OCI-LY3 (cell line): ENCODE data around the gene RETN.

ENCODE experiments used
- H2AFZ ChIP-seq: fragments of 200-600, 300-600 bp; shearing (Covaris generic); 2 replicates; pipeline ENCODE4 v1.6.0; 2014; ENCODE audit warnings: antibody characterized with exemption, low read depth, low read length
- H3K27ac ChIP-seq: fragments of 200-600, 300-600 bp; sonication (generic); 2 replicates; pipeline ENCODE4 v1.5.1; 2014; ENCODE audit warnings: mild to moderate bottlenecking, low read length, moderate library complexity, mixed read lengths
- H3K27me3 ChIP-seq: fragments of 200-600, 300-600 bp; sonication (generic); 2 replicates; pipeline ENCODE4 v1.6.1; 2014; ENCODE audit warnings: low read depth, low read length, mixed read lengths
- H3K36me3 ChIP-seq: fragments of 200-600, 300-600 bp; sonication (generic); replicated peaks from 2 replicates; pipeline ENCODE3; 2014; ENCODE audit warnings: low read depth, low read length, mixed read lengths
- H3K4me1 ChIP-seq: fragments of 300-600, 200-600 bp; sonication (generic); 2 replicates; pipeline ENCODE4 v1.6.1; 2014; ENCODE audit warnings: low read length, mixed read lengths
- H3K4me2 ChIP-seq: fragments of 200-600, 300-600 bp; sonication (generic); 2 replicates; pipeline ENCODE4 v1.6.1; 2014; ENCODE audit warnings: low read length, mixed read lengths
- H3K4me3 ChIP-seq: fragments of 300-600, 200-600 bp; sonication (generic); 2 replicates; pipeline ENCODE4 v1.5.1; 2014; ENCODE audit warnings: antibody characterized with exemption, mild to moderate bottlenecking, low read length, moderate library complexity
- H3K79me2 ChIP-seq: fragments of 300-600, 200-600 bp; shearing (Covaris generic); 2 replicates; pipeline ENCODE4 v1.6.1; 2014; ENCODE audit warnings: mild to moderate bottlenecking, low read length, mixed read lengths
- H3K9ac ChIP-seq: fragments of 300-600, 200-600 bp; shearing (Covaris generic); 2 replicates; pipeline ENCODE4 v1.6.0; 2014; ENCODE audit warnings: mild to moderate bottlenecking, low read length, moderate library complexity
- H3K9me3 ChIP-seq: fragments of 200-600, 300-600 bp; shearing (Covaris generic); 2 replicates; pipeline ENCODE4 v1.6.1; 2014; ENCODE audit warnings: low read length, mixed read lengths; ENCODE audit not compliant: insufficient read depth
- H4K20me1 ChIP-seq: fragments of 200-600, 300-600 bp; sonication (generic); 2 replicates; pipeline ENCODE4 v1.6.1; 2016; ENCODE audit warnings: low read length, mixed read lengths; ENCODE audit not compliant: insufficient read depth
- CTCF ChIP-seq: fragments of 200-600, 300-600 bp; sonication (generic); IDR thresholded peaks from 2 replicates; pipeline ENCODE4 v1.5.1; 2014; ENCODE audit warnings: antibody characterized with exemption, low read length, low read depth
- EZH2phosphoT487 ChIP-seq: fragments of 200-600 bp; shearing (Covaris generic); IDR thresholded peaks from 2 replicates; pipeline ENCODE4 v1.6.1; 2018; ENCODE audit warnings: antibody characterized with exemption, mixed run types, low read depth

Gene RETN

GRCh38 chr19:7674010-7675005 is 5.5 kb downstream of the RETN start:
- Histone ChIP-seq H3K36me3 (no peaks in the 10 kb centered on the region), H3K4me3 (no peak overlapping the region), H3K9me3 (no peaks in the 10 kb centered on the region), H3K27ac (no peak overlapping the region), H3K79me2 (no peaks in the 10 kb centered on the region), H3K27me3 (peaks cover 48% of the 10 kb centered on the region), H2AFZ (no peak overlapping the region), H3K9ac (no peak overlapping the region), H3K4me2 (0 out of 2 replicates have a peak overlapping the region, but pooled peaks have one; percentile 1), H4K20me1 (no peaks in the 10 kb centered on the region), H3K4me1 (peaks cover 5% of the 10 kb centered on the region)
- TF ChIP-seq CTCF (no peak), EZH2phosphoT487 (no peak)

- Histone ChIP-seq H2AFZ (no peak overlapping the region), H3K9me3 (no peaks in the 10 kb centered on the region), H3K27ac (no peak overlapping the region), H3K27me3 (peaks cover 45% of the 10 kb centered on the region), H3K4me2 (no peak overlapping the region), H3K9ac (no peak overlapping the region), H3K4me1 (peaks cover 19% of the 10 kb centered on the region), H3K36me3 (no peaks in the 10 kb centered on the region), H3K79me2 (peaks cover 6% of the 10 kb centered on the region), H3K4me3 (no peak overlapping the region), H4K20me1 (no peaks in the 10 kb centered on the region)
- TF ChIP-seq EZH2phosphoT487 (no peak), CTCF (no peak)
Observed at GRCh38 chr19:7676376-7676775, 7.5 kb downstream of the RETN start.

- H3K9ac ChIP-seq, result no peak within 1 kb of the TSS
- H3K79me2 ChIP-seq, result peaks cover 11% of the 10 kb centered on the region
- H3K4me2 ChIP-seq, result no peak within 1 kb of the TSS
- no peak within 1 kb of the TSS for H2AFZ ChIP-seq
- TF ChIP-seq CTCF (no peak), EZH2phosphoT487 (no peak)
- H3K27me3 ChIP-seq, result peaks cover 45% of the 10 kb centered on the region
- H4K20me1 ChIP-seq, result no peaks in the 10 kb centered on the region
- no peaks in the 10 kb centered on the region for H3K9me3 ChIP-seq
- H3K36me3 ChIP-seq, result no peaks in the 10 kb centered on the region
- peaks cover 23% of the 10 kb centered on the region for H3K4me1 ChIP-seq
- no peak within 1 kb of the TSS for H3K27ac ChIP-seq
- no peak within 1 kb of the TSS for H3K4me3 ChIP-seq
Observed at GRCh38 chr19:7676854-7677253, 8.0 kb downstream of the RETN start, which contains the start of gene MCEMP1. MCEMP1 (plus strand) TSS chr19:7677090; CDS start chr19:7677121, 31 bp downstream.

- Histone ChIP-seq H3K4me1 (peaks cover 25% of the 10 kb centered on the region), H3K36me3 (peaks cover 9% of the 10 kb centered on the region), H4K20me1 (no peaks in the 10 kb centered on the region), H3K27ac (no peak overlapping the region), H3K9me3 (no peaks in the 10 kb centered on the region), H3K79me2 (peaks cover 15% of the 10 kb centered on the region), H3K27me3 (peaks cover 41% of the 10 kb centered on the region), H3K4me3 (no peak overlapping the region), H3K4me2 (no peak overlapping the region), H2AFZ (no peak overlapping the region), H3K9ac (no peak overlapping the region)
- no peak for TF ChIP-seq CTCF
- TF ChIP-seq EZH2phosphoT487, result no peak
Observed at GRCh38 chr19:7677669-7678311, 8.9 kb downstream of the RETN start.
